HEK293 (cell line): Measurements from ENCODE around the gene EMD.
A peak's percentile ranks its signal among the peaks of the same experiment; 100 is the strongest.

Source experiments
- CTCF ChIA-PET: fragments of 350-600 bp; formaldehyde crosslinking; extraction: SDS; loops from one replicate; lab custom pipeline; 2021; ENCODE audit warnings: antibody characterized with exemption; lab: Yijun Ruan, JAX
- POLR2A ChIA-PET: fragments of 300-600 bp; formaldehyde crosslinking; extraction: SDS; loops from one replicate; lab custom pipeline; 2020; ENCODE audit warnings: antibody characterized with exemption, inconsistent platforms; lab: Yijun Ruan, JAX
- H3K27ac ChIP-seq: fragments of 200-500 bp; sonication (Bioruptor generic); 2 replicates; pipeline ENCODE4 v1.5.1; 2014; ENCODE audit warnings: low read depth, low read length, control low read depth, inconsistent platforms; ENCODE audit errors: extremely low read depth
- H3K36me3 ChIP-seq, 2 experiments: fragments of 200-500 bp in 1 of 2; sonication (Bioruptor generic) in 1 of 2; 1 replicate in 1 of 2; 2 replicates in 1 of 2; pipeline ENCODE4 v1.5.1; 2014 to 2017; ENCODE audit warnings: inconsistent platforms in 2 of 2, low read length in 2 of 2; ENCODE audit not compliant: control insufficient read depth in 2 of 2, insufficient read depth in 1 of 2
- H3K4me1 ChIP-seq: fragments of 200-500 bp; sonication (Bioruptor generic); 2 replicates; pipeline ENCODE4 v1.5.1; 2014; ENCODE audit warnings: mild to moderate bottlenecking, low read length, inconsistent platforms; ENCODE audit not compliant: control insufficient read depth, insufficient read depth
- H3K4me3 ChIP-seq: 2 replicates; pipeline ENCODE4 v1.5.1; 2011; ENCODE audit warnings: low read depth, mild to moderate bottlenecking, control low read depth, low read length, moderate library complexity
- H3K9me3 ChIP-seq: fragments of 200-500 bp; sonication (Bioruptor generic); 2 replicates; pipeline ENCODE4 v1.5.1; 2014; ENCODE audit warnings: low read depth, low read length, inconsistent platforms; ENCODE audit not compliant: control insufficient read depth, insufficient read depth
- GLIS1 ChIP-seq: fragments of 450-650 bp; formaldehyde crosslinking; IDR thresholded peaks from 2 replicates; pipeline ENCODE4 v1.5.1; 2016; ENCODE audit warnings: missing biosample characterization, missing genetic modification characterization
- GLIS2 ChIP-seq: fragments of 450-650 bp; formaldehyde crosslinking; IDR thresholded peaks from 2 replicates; pipeline ENCODE4 v1.5.1; 2016; ENCODE audit warnings: missing biosample characterization, missing genetic modification characterization
- KLF1 ChIP-seq: fragments of 450-650 bp; formaldehyde crosslinking; IDR thresholded peaks from 2 replicates; pipeline ENCODE4 v1.5.1; 2016; ENCODE audit warnings: missing biosample characterization, missing genetic modification characterization
- KLF16 ChIP-seq: fragments of 450-650 bp; formaldehyde crosslinking; IDR thresholded peaks from 2 replicates; pipeline ENCODE4 v1.5.1; 2017; ENCODE audit warnings: missing biosample characterization, missing genetic modification characterization
- WT1 ChIP-seq: fragments of 450-650 bp; formaldehyde crosslinking; IDR thresholded peaks from 2 replicates; pipeline ENCODE4 v1.5.1; 2016; ENCODE audit warnings: missing biosample characterization, missing genetic modification characterization
- ZBTB26 ChIP-seq: fragments of 450-650 bp; formaldehyde crosslinking; optimal IDR thresholded peaks from 2 replicates; pipeline ENCODE3; 2016; ENCODE audit warnings: missing biosample characterization, mild to moderate bottlenecking, missing genetic modification characterization
- ZEB2 ChIP-seq: fragments of 450-650 bp; formaldehyde crosslinking; IDR thresholded peaks from 2 replicates; pipeline ENCODE4 v1.5.1; 2016; ENCODE audit warnings: missing biosample characterization, missing genetic modification characterization
- ZFP69B ChIP-seq: fragments of 450-650 bp; formaldehyde crosslinking; IDR thresholded peaks from 2 replicates; pipeline ENCODE4 v1.5.1; 2016; ENCODE audit warnings: missing biosample characterization, missing genetic modification characterization
- ZNF16 ChIP-seq: fragments of 450-650 bp; formaldehyde crosslinking; IDR thresholded peaks from 2 replicates; pipeline ENCODE4 v1.5.1; 2016; ENCODE audit warnings: low read depth, missing biosample characterization, missing genetic modification characterization
- ZNF266 ChIP-seq: fragments of 450-650 bp; formaldehyde crosslinking; IDR thresholded peaks from 2 replicates; pipeline ENCODE4 v1.5.1; 2016; ENCODE audit warnings: missing biosample characterization, missing genetic modification characterization, low read depth
- ZNF280C ChIP-seq: fragments of 450-650 bp; formaldehyde crosslinking; IDR thresholded peaks from 2 replicates; pipeline ENCODE4 v1.5.1; 2016; ENCODE audit warnings: missing biosample characterization, missing genetic modification characterization
- ZNF335 ChIP-seq: fragments of 450-650 bp; formaldehyde crosslinking; conservative IDR thresholded peaks from 2 replicates; pipeline ENCODE4 v1.5.1; 2016; ENCODE audit warnings: missing biosample characterization, missing genetic modification characterization
- ZNF362 ChIP-seq: fragments of 450-650 bp; formaldehyde crosslinking; IDR thresholded peaks from 2 replicates; pipeline ENCODE4 v1.5.1; 2016; ENCODE audit warnings: missing biosample characterization, missing genetic modification characterization
- ZNF426 ChIP-seq: fragments of 450-650 bp; formaldehyde crosslinking; IDR thresholded peaks from 2 replicates; pipeline ENCODE4 v1.5.1; 2017; ENCODE audit warnings: missing biosample characterization, missing genetic modification characterization, mild to moderate bottlenecking, inconsistent platforms, moderate library complexity
- ZNF513 ChIP-seq: fragments of 450-650 bp; IDR thresholded peaks from 2 replicates; pipeline ENCODE4 v1.5.1; 2018; ENCODE audit warnings: missing biosample characterization, missing genetic modification characterization
- ZNF544 ChIP-seq: fragments of 450-650 bp; formaldehyde crosslinking; IDR thresholded peaks from 2 replicates; pipeline ENCODE4 v1.5.0; 2017; ENCODE audit warnings: missing biosample characterization, missing genetic modification characterization
- ZNF626 ChIP-seq: fragments of 450-650 bp; sonication (Bioruptor Pico); formaldehyde crosslinking; IDR thresholded peaks from 2 replicates; pipeline ENCODE4 v1.5.1; 2018; ENCODE audit warnings: missing biosample characterization, missing genetic modification characterization, inconsistent platforms
- ZNF658 ChIP-seq: fragments of 450-650 bp; formaldehyde crosslinking; IDR thresholded peaks from 2 replicates; pipeline ENCODE4; 2016; ENCODE audit warnings: missing biosample characterization, missing genetic modification characterization
- ZNF704 ChIP-seq: fragments of 450-650 bp; formaldehyde crosslinking; IDR thresholded peaks from 2 replicates; pipeline ENCODE4 v1.5.1; 2016; ENCODE audit warnings: missing biosample characterization, missing genetic modification characterization
- ZSCAN16 ChIP-seq: fragments of 450-650 bp; formaldehyde crosslinking; IDR thresholded peaks from 2 replicates; pipeline ENCODE4 v1.5.1; 2016; ENCODE audit warnings: missing biosample characterization, missing genetic modification characterization

EMD gene

DNA sequence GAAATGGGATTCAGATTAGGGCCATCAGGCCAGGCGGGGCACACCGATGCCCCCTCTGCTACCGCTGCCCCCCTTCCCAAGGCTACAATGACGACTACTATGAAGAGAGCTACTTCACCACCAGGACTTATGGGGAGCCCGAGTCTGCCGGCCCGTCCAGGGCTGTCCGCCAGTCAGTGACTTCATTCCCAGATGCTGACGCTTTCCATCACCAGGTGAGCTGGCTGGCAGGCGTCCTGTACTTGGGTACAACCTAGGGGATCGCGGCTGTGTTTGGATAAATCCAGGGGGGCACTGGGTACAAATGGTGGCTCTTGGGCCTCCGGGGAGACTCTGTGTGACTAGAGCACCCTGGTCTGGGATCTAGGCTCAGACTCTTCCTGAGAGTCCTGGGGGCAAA is 1.1 kb downstream of the EMD start:
- Histone ChIP-seq H3K9me3 (no peaks in the 10 kb centered on the region), H3K4me1 (0 out of 2 replicates have a peak, but pooled peaks cover 3% of the 10 kb centered on the region), H3K27ac (0 out of 2 replicates have a peak overlapping the region, but pooled peaks have one; percentile 91), H3K4me3 (peak overlapping the region; percentile 73), H3K36me3 (peaks cover 0 to 22% of the 10 kb centered on the region in 2 experiments; a peak in 2 of 3 replicates)
- TF ChIP-seq KLF1 (tag by site-specific recombination) (no peak), ZEB2 (no peak), GLIS1 (peak; percentile 50; the same call in 1 of the 2 replicates), GLIS2 (tag by site-specific recombination) (no peak)
- ChIA-PET CTCF (no interaction called here), POLR2A (interaction anchor here (1.7 to 2.7 kb wide), 2 partner anchors 10 to 18 kb away, joined by 13 to 48 read pairs; partner anchors contain the start of gene RPL10)

DNA sequence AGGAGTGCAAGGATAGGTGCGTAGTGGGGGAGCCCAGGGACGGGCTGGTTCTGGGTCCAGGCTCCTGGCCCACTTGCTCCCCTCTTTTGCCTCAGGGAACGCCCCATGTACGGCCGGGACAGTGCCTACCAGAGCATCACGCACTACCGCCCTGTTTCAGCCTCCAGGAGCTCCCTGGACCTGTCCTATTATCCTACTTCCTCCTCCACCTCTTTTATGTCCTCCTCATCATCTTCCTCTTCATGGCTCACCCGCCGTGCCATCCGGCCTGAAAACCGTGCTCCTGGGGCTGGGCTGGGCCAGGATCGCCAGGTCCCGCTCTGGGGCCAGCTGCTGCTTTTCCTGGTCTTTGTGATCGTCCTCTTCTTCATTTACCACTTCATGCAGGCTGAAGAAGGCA is 1.7 kb downstream of the EMD start:
- Histone ChIP-seq H3K4me3 (peak overlapping the region; percentile 73; the same call in 1 of the 2 replicates), H3K27ac (no peak overlapping the region)
- POLR2A ChIA-PET = interaction anchor here (2.7 kb wide), 1 partner anchor 11 kb away, joined by 48 read pairs; no protein-coding TSS in a partner anchor

DNA sequence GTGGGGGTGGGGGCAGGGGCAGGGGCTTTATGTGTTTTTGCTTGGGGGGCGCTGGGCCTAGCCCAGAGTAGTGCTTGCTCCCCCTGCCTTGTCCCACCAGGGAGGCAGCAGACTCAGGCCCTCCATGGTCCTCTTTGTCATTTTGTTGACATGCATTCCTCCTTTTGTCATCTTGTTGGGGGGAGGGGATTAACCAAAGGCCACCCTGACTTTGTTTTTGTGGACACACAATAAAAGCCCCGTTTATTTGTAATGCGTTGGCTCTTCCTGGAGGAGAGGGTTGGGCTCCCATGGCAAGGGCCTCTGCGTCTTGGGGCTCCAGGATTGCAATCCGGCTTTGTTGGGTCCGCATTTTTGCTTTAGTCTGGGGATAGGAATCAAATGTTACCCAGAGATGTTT is 2.2 kb downstream of the EMD start:
- POLR2A ChIA-PET = interaction anchor here (1.2 to 2.7 kb wide), 2 partner anchors 11 to 17 kb away, joined by 3 to 48 read pairs; partner anchors contain the start of gene RPL10
- TF ChIP-seq ZFP69B (tag by site-specific recombination) (no peak), ZNF266 (no peak), ZNF658 (tag by site-specific recombination) (no peak), ZNF16 (no peak), ZNF335 (tag by site-specific recombination) (no peak), ZNF362 (tag by site-specific recombination) (no peak), GLIS2 (tag by site-specific recombination) (no peak), ZNF280C (tag by site-specific recombination) (no peak), ZNF704 (no peak), ZNF626 (tag by site-specific recombination) (no peak), ZNF544 (tag by site-specific recombination) (no peak), ZSCAN16 (tag by site-specific recombination) (no peak), ZNF426 (no peak), WT1 (no peak), KLF16 (tag by site-specific recombination) (no peak)
- TF ChIP-seq, all 188 proteins: peak for 0
- 0 out of 2 replicates have a peak, but pooled peaks cover 3% of the 10 kb centered on the region for H3K4me1 ChIP-seq
- CTCF ChIA-PET = interaction anchor here (3.0 kb wide), 1 partner anchor 8 kb away, joined by 18 read pairs; the partner anchor contains the start of gene FLNA
- no peaks in the 10 kb centered on the region for H3K9me3 ChIP-seq
- peaks cover 0 to 22% of the 10 kb centered on the region in 2 experiments; a peak in 2 of 3 replicates for H3K36me3 ChIP-seq
- H3K4me3 ChIP-seq = no peak overlapping the region
- H3K27ac ChIP-seq = no peak overlapping the region

More for the DNA sequence above, 1.7 kb downstream of the EMD start:
- Histone ChIP-seq H3K36me3 (peaks cover 0 to 22% of the 10 kb centered on the region in 2 experiments; a peak in 2 of 3 replicates), H3K4me1 (0 out of 2 replicates have a peak, but pooled peaks cover 3% of the 10 kb centered on the region), H3K9me3 (no peaks in the 10 kb centered on the region)
- TF ChIP-seq ZBTB26 (no peak), ZNF513 (peak; percentile 82)
- CTCF ChIA-PET = no interaction called here
